Measurements from ENCODE around the gene TNIP2.

DNA sequence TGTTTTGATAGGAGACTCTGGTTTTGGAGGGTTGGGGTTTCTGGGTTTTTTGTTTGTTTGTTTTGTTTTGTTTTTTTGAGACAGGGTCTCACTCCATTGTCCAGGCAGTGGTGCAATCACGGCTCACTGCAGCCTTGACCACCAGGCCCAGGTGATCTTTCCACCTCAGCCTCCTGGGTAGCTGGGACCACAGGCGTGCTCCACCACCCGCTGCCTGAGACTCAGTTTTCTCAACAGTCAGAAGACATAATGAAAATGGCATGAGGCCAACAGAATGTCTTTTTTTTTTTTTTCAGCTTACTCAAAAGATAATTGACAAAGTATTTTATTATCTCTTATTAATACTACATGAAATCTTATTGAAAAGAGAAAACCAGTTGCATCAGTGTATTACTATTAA lies 32.4 kb downstream of the TNIP2 start:
- TF ChIP-seq, protein P1, sequence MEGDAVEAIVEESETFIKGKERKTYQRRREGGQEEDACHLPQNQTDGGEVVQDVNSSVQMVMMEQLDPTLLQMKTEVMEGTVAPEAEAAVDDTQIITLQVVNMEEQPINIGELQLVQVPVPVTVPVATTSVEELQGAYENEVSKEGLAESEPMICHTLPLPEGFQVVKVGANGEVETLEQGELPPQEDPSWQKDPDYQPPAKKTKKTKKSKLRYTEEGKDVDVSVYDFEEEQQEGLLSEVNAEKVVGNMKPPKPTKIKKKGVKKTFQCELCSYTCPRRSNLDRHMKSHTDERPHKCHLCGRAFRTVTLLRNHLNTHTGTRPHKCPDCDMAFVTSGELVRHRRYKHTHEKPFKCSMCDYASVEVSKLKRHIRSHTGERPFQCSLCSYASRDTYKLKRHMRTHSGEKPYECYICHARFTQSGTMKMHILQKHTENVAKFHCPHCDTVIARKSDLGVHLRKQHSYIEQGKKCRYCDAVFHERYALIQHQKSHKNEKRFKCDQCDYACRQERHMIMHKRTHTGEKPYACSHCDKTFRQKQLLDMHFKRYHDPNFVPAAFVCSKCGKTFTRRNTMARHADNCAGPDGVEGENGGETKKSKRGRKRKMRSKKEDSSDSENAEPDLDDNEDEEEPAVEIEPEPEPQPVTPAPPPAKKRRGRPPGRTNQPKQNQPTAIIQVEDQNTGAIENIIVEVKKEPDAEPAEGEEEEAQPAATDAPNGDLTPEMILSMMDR (IDR thresholded peaks at IDR 0.05 in 8 of 11, conservative IDR thresholded peaks at IDR 0.05 in 3 of 11) = no peak
- TF ChIP-seq POLR2AphosphoS5 (IDR thresholded peaks at IDR 0.05) (no peak), POLR2A (IDR thresholded peaks at IDR 0.05) (no peak)

Data from spleen (tissue), 7 donors.